H1 (cell line): Measurements from ENCODE around the gene RABGAP1. TPM values are rescaled to one million over a fixed set of nuclear protein-coding genes. Genes with fewer than 3 reads are reported as not detected.

ENCODE experiments used
- CBX8 ChIP-seq: fragments of 300-800, 300-1000 bp; sonication (generic); IDR thresholded peaks from 2 replicates; pipeline ENCODE4 v1.7.1; 2016; ENCODE audit warnings: low read depth, low read length, borderline replicate concordance
- CHD2 ChIP-seq: IDR thresholded peaks from 2 replicates; pipeline ENCODE4 v1.6.1; 2012; ENCODE audit warnings: low read length, improper control_type of control experiment
- HDAC2 ChIP-seq, 2 experiments: fragments of 300-600 bp in 1 of 2; sonication (generic) in 1 of 2; IDR thresholded peaks; 2 replicates each; pipeline ENCODE4 v1.6.1; 2011 to 2012; ENCODE audit warnings: low read depth in 2 of 2, low read length in 2 of 2, mild to moderate bottlenecking in 2 of 2, moderate library complexity in 2 of 2, borderline replicate concordance in 1 of 2, inconsistent platforms in 1 of 2
- KDM1A ChIP-seq: fragments of 200-600, 300-600 bp; sonication (generic); IDR thresholded peaks from 2 replicates; pipeline ENCODE4 v1.7.1; 2016; ENCODE audit warnings: mild to moderate bottlenecking, low read length, borderline replicate concordance
- KDM5A ChIP-seq: fragments of 200-600 bp; IDR thresholded peaks from 2 replicates; pipeline ENCODE4 v1.7.1; 2012; ENCODE audit warnings: mild to moderate bottlenecking, low read length, inconsistent platforms, mixed read lengths
- PHF8 ChIP-seq: fragments of 200-600 bp; sonication (generic); conservative IDR thresholded peaks from 2 replicates; pipeline ENCODE4 v1.7.1; 2012; ENCODE audit warnings: low read depth, mild to moderate bottlenecking, inconsistent platforms, low read length, moderate library complexity
- RAD21 ChIP-seq, 2 experiments: IDR thresholded peaks in 1 of 2; conservative IDR thresholded peaks in 1 of 2; 2 replicates each; pipeline ENCODE4 v1.6.1; 2011; ENCODE audit warnings: low read depth in 2 of 2, low read length in 2 of 2, improper control_type of control experiment in 1 of 2, inconsistent platforms in 1 of 2, mild to moderate bottlenecking in 1 of 2, moderate library complexity in 1 of 2
- RFX5 ChIP-seq: IDR thresholded peaks from 2 replicates; pipeline ENCODE4 v1.6.1; 2011; ENCODE audit warnings: low read depth, low read length, improper control_type of control experiment, borderline replicate concordance
- SIX5 ChIP-seq: IDR thresholded peaks from 2 replicates; pipeline ENCODE4 v1.6.1; 2011; ENCODE audit warnings: mild to moderate bottlenecking, low read depth, low read length
- TEAD4 ChIP-seq: IDR thresholded peaks from 2 replicates; pipeline ENCODE4 v1.6.1; 2012; ENCODE audit warnings: low read depth, low read length, inconsistent platforms, mixed read lengths
- ZNF274 ChIP-seq: IDR thresholded peaks from 2 replicates; pipeline ENCODE4 v1.7.0; 2012; ENCODE audit warnings: low read length, borderline replicate concordance; ENCODE audit errors: extremely low read depth
- polyA plus RNA-seq, 7 experiments: library from polyadenylated mRNA; depleted of rRNA in 3 of 7; stranded (reverse) in 5 of 7; unstranded in 2 of 7; fragments of >200 nt in 5 of 7; fragments of 200-250 nt in 2 of 7; gene quantifications; 1 replicate in 5 of 7; 2 replicates in 1 of 7; 4 replicates in 1 of 7; pipeline versions ENCODE4 v1.2.1 to v1.2.3, GENCODE V29; 2011 to 2013; ENCODE audit warnings: missing spikeins in 2 of 7, mixed read lengths in 2 of 7
- total RNA-seq: library from RNA; stranded (reverse); fragmentation: NEBNext Ultra II Directional; extraction: Animal tissue kit (Norgen Biotek cat#: 25700); gene quantifications from 2 replicates; pipeline ENCODE4 v1.2.1, GENCODE V29; 2021
- TF ChIP-seq, protein P1 (sequence below): fragments of 300-600 bp; sonication (generic); IDR thresholded peaks from 2 replicates; pipeline ENCODE4 v1.7.1; 2012; ENCODE audit warnings: low read length, moderate library complexity, mild to moderate bottlenecking, inconsistent platforms; ENCODE audit not compliant: insufficient replicate concordance

Gene RABGAP1
- total and polyA plus RNA-seq, 2 of the 8 experiments (the other 6 are each of a cell fraction or from before 2014, with no cell fraction given), result 15.7 to 38.3 TPM

GRCh38 chr9:123084256-123084655 lies 143.4 kb downstream of the RABGAP1 start (continued):
- TF ChIP-seq, protein P1, sequence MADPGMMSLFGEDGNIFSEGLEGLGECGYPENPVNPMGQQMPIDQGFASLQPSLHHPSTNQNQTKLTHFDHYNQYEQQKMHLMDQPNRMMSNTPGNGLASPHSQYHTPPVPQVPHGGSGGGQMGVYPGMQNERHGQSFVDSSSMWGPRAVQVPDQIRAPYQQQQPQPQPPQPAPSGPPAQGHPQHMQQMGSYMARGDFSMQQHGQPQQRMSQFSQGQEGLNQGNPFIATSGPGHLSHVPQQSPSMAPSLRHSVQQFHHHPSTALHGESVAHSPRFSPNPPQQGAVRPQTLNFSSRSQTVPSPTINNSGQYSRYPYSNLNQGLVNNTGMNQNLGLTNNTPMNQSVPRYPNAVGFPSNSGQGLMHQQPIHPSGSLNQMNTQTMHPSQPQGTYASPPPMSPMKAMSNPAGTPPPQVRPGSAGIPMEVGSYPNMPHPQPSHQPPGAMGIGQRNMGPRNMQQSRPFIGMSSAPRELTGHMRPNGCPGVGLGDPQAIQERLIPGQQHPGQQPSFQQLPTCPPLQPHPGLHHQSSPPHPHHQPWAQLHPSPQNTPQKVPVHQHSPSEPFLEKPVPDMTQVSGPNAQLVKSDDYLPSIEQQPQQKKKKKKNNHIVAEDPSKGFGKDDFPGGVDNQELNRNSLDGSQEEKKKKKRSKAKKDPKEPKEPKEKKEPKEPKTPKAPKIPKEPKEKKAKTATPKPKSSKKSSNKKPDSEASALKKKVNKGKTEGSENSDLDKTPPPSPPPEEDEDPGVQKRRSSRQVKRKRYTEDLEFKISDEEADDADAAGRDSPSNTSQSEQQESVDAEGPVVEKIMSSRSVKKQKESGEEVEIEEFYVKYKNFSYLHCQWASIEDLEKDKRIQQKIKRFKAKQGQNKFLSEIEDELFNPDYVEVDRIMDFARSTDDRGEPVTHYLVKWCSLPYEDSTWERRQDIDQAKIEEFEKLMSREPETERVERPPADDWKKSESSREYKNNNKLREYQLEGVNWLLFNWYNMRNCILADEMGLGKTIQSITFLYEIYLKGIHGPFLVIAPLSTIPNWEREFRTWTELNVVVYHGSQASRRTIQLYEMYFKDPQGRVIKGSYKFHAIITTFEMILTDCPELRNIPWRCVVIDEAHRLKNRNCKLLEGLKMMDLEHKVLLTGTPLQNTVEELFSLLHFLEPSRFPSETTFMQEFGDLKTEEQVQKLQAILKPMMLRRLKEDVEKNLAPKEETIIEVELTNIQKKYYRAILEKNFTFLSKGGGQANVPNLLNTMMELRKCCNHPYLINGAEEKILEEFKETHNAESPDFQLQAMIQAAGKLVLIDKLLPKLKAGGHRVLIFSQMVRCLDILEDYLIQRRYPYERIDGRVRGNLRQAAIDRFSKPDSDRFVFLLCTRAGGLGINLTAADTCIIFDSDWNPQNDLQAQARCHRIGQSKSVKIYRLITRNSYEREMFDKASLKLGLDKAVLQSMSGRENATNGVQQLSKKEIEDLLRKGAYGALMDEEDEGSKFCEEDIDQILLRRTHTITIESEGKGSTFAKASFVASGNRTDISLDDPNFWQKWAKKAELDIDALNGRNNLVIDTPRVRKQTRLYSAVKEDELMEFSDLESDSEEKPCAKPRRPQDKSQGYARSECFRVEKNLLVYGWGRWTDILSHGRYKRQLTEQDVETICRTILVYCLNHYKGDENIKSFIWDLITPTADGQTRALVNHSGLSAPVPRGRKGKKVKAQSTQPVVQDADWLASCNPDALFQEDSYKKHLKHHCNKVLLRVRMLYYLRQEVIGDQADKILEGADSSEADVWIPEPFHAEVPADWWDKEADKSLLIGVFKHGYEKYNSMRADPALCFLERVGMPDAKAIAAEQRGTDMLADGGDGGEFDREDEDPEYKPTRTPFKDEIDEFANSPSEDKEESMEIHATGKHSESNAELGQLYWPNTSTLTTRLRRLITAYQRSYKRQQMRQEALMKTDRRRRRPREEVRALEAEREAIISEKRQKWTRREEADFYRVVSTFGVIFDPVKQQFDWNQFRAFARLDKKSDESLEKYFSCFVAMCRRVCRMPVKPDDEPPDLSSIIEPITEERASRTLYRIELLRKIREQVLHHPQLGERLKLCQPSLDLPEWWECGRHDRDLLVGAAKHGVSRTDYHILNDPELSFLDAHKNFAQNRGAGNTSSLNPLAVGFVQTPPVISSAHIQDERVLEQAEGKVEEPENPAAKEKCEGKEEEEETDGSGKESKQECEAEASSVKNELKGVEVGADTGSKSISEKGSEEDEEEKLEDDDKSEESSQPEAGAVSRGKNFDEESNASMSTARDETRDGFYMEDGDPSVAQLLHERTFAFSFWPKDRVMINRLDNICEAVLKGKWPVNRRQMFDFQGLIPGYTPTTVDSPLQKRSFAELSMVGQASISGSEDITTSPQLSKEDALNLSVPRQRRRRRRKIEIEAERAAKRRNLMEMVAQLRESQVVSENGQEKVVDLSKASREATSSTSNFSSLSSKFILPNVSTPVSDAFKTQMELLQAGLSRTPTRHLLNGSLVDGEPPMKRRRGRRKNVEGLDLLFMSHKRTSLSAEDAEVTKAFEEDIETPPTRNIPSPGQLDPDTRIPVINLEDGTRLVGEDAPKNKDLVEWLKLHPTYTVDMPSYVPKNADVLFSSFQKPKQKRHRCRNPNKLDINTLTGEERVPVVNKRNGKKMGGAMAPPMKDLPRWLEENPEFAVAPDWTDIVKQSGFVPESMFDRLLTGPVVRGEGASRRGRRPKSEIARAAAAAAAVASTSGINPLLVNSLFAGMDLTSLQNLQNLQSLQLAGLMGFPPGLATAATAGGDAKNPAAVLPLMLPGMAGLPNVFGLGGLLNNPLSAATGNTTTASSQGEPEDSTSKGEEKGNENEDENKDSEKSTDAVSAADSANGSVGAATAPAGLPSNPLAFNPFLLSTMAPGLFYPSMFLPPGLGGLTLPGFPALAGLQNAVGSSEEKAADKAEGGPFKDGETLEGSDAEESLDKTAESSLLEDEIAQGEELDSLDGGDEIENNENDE, result no peak
- no peak for TF ChIP-seq RAD21 (IDR thresholded peaks at IDR 0.05 in 1 of 2, conservative IDR thresholded peaks at IDR 0.05 in 1 of 2; ENCODE audit: low read depth in 2 of 2, low read length in 2 of 2)
- no peak for TF ChIP-seq SIX5
- no peak for TF ChIP-seq TEAD4
- no peak for TF ChIP-seq ZNF274
- no peak for TF ChIP-seq CHD2
- TF ChIP-seq PHF8, result no peak
- TF ChIP-seq RFX5, result no peak
- no peak for TF ChIP-seq CBX8
- no peak for TF ChIP-seq KDM5A
- TF ChIP-seq HDAC2 (IDR thresholded peaks at IDR 0.05; ENCODE audit: borderline replicate concordance in 1 of 2, low read depth in 2 of 2, low read length in 2 of 2), result no peak
- no peak for TF ChIP-seq KDM1A
